ENCODE results near the gene C1R.

The C1R gene

GRCh38 chr12:7129872-7130691 is 37.8 kb upstream of the C1R start, which contains the start of gene CLSTN3:
CLSTN3 (plus strand) TSS chr12:7130371; CDS start chr12:7130649, 278 bp downstream.
- TF ChIP-seq POLR2AphosphoS5 (IDR thresholded peaks at IDR 0.05; ENCODE audit: low read depth, low read length) = no peak
- TF ChIP-seq TAF1 (IDR thresholded peaks at IDR 0.05; ENCODE audit: borderline replicate concordance, insufficient read depth, low read length) = no peak
- no peak for TF ChIP-seq REST (IDR thresholded peaks at IDR 0.05; ENCODE audit: insufficient read depth in 1 of 2, low read depth in 2 of 2, low read length in 2 of 2)
- no peak for TF ChIP-seq FOXP2 (optimal IDR thresholded peaks at IDR 0.05; ENCODE audit: borderline replicate concordance, extremely low read depth, extremely low read length, insufficient read depth)
- TF ChIP-seq SIN3A (IDR thresholded peaks at IDR 0.05; ENCODE audit: borderline replicate concordance, insufficient read depth, low read length) = no peak

- TF ChIP-seq REST (IDR thresholded peaks at IDR 0.05; ENCODE audit: insufficient read depth in 1 of 2, low read depth in 2 of 2, low read length in 2 of 2) (no peak), SIN3A (IDR thresholded peaks at IDR 0.05; ENCODE audit: borderline replicate concordance, insufficient read depth, low read length) (no peak), POLR2AphosphoS5 (IDR thresholded peaks at IDR 0.05; ENCODE audit: low read depth, low read length) (no peak), FOXP2 (optimal IDR thresholded peaks at IDR 0.05; ENCODE audit: borderline replicate concordance, extremely low read depth, extremely low read length, insufficient read depth) (no peak), TAF1 (IDR thresholded peaks at IDR 0.05; ENCODE audit: borderline replicate concordance, insufficient read depth, low read length) (no peak)
Observed at GRCh38 chr12:7129287-7129871, 37.1 kb upstream of the C1R start.

DNA sequence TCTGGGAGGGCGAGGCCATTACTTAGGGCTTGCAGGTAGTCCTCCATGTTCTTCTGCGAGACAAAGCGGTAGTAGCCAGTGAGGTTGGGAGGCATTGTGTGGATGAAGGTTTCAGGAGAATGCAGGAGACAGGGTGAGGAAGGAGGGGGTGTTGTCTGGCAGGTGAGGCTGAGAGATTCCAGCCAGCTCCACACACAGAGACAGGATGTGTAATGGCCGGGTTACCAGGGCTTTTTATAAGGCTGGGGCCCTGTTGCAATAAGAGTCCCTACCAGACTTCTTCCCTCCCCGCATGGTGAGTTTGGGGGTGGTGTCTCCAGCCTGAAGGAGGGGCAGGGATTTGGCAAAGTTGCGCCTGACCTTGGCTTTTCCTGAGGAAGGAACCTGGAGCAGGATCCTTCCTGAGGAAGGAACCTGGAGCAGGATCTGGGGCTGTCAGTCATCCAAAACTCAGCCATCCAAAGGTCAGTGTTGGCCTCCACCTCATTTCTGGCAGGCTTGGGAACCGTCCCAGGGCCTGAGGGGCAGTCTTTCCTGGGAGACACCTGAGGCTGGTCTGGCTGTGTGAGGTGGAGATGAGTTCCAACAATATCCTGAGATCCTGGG is 36.5 kb upstream of the C1R start, which contains the start of gene RBP5:
TSS of gene RBP5 (minus strand) at position 209 of the 606 bp plus-strand sequence. CDS start at position 95, 114 bp downstream.
- no peak for TF ChIP-seq REST (IDR thresholded peaks at IDR 0.05; ENCODE audit: insufficient read depth in 1 of 2, low read depth in 2 of 2, low read length in 2 of 2)
- no peak for TF ChIP-seq SIN3A (IDR thresholded peaks at IDR 0.05; ENCODE audit: borderline replicate concordance, insufficient read depth, low read length)
- TF ChIP-seq FOXP2 (optimal IDR thresholded peaks at IDR 0.05; ENCODE audit: borderline replicate concordance, extremely low read depth, extremely low read length, insufficient read depth) = no peak
- no peak for TF ChIP-seq TAF1 (IDR thresholded peaks at IDR 0.05; ENCODE audit: borderline replicate concordance, insufficient read depth, low read length)
- no peak for TF ChIP-seq POLR2AphosphoS5 (IDR thresholded peaks at IDR 0.05; ENCODE audit: low read depth, low read length)

DNA sequence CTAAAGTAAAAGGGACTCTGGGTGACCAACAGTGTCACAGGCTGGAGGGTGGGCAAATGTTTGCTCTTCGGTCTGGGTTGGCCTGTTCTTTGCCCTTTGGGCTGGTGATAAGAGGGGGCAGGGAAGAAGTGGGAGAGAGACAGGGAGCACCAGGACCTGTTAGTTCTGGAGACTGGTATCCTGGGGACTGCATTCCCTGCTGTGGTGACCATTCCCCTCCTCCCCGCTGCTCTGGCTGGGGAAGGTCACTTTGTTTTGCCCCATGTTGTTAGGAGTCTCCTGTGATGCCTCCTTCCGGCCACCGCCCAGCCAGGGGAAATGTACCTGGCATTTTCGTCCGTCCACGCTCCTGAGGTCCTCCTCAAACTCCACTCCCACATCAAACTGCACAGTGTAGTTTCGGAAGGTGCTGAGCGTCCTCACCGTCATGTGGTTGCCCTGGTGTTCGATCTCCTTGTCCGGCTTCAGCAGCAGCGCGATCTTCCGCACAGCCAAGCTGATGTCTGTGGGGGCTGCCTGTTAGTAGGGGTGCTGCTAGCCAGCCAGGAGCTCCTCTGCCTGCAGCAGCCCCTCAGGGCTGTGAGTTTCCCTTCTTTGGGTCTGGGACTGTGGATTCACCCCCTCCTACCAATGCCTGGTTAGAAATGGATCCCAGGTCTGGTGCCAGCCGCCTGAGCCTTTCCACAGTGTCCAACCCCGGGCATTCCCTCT is 35.8 kb upstream of the C1R start:
- no peak for TF ChIP-seq TAF1 (IDR thresholded peaks at IDR 0.05; ENCODE audit: borderline replicate concordance, insufficient read depth, low read length)
- no peak for TF ChIP-seq SIN3A (IDR thresholded peaks at IDR 0.05; ENCODE audit: borderline replicate concordance, insufficient read depth, low read length)
- no peak for TF ChIP-seq POLR2AphosphoS5 (IDR thresholded peaks at IDR 0.05; ENCODE audit: low read depth, low read length)
- no peak for TF ChIP-seq FOXP2 (optimal IDR thresholded peaks at IDR 0.05; ENCODE audit: borderline replicate concordance, extremely low read depth, extremely low read length, insufficient read depth)
- no peak for TF ChIP-seq REST (IDR thresholded peaks at IDR 0.05; ENCODE audit: insufficient read depth in 1 of 2, low read depth in 2 of 2, low read length in 2 of 2)

Measured in PFSK-1 (cell line).